NCI-H187 treated with DMSO at 0.1 percent for 48 hours (cell line): ENCODE data around the gene GPR158.

Experiments used
- DNase-seq: peaks from one replicate; lab custom pipeline; 2025; lab: John Stamatoyannopoulos, UW

The GPR158 gene

GRCh38 chr10:25398680-25399079 lies 223.9 kb downstream of the GPR158 start:
- DNase-seq: no peak

GRCh38 chr10:25405871-25406270 lies 231.1 kb downstream of the GPR158 start:
- no peak for DNase-seq

GRCh38 chr10:25417611-25418010 lies 242.8 kb downstream of the GPR158 start:
- no peak for DNase-seq

GRCh38 chr10:25425776-25426175 lies 251.0 kb downstream of the GPR158 start:
- no peak for DNase-seq

- DNase-seq: no peak
These were observed 261.6 kb downstream of the GPR158 start for GRCh38 chr10:25436431-25436830.

- DNase-seq: no peak
These were observed 266.5 kb downstream of the GPR158 start for GRCh38 chr10:25441270-25441669.

- no peak for DNase-seq
These were observed 269.5 kb downstream of the GPR158 start for GRCh38 chr10:25444266-25444665.

- no peak for DNase-seq
These were observed 276.6 kb downstream of the GPR158 start for GRCh38 chr10:25451401-25451800.

- DNase-seq: no peak
These were observed 278.8 kb downstream of the GPR158 start for GRCh38 chr10:25453619-25454018.

- no peak for DNase-seq
These were observed 281.3 kb downstream of the GPR158 start for GRCh38 chr10:25455980-25456567.

- DNase-seq: no peak
These were observed 282.8 kb downstream of the GPR158 start for GRCh38 chr10:25457552-25457951.

- DNase-seq: no peak
These were observed 291.0 kb downstream of the GPR158 start for GRCh38 chr10:25465582-25466372.

- DNase-seq: no peak
These were observed 293.1 kb downstream of the GPR158 start for GRCh38 chr10:25467881-25468280.

GRCh38 chr10:25481467-25481866 lies 306.7 kb downstream of the GPR158 start:
- DNase-seq: no peak

GRCh38 chr10:25483999-25484398 lies 309.2 kb downstream of the GPR158 start:
- DNase-seq: no peak

- no peak for DNase-seq
These were observed 312.5 kb downstream of the GPR158 start for GRCh38 chr10:25487266-25487665.

GRCh38 chr10:25492040-25492439 lies 317.2 kb downstream of the GPR158 start:
- no peak for DNase-seq

- DNase-seq: no peak
These were observed 317.9 kb downstream of the GPR158 start for GRCh38 chr10:25492680-25493079.

- DNase-seq: no peak
These were observed 318.5 kb downstream of the GPR158 start for GRCh38 chr10:25493122-25493893.

- DNase-seq: no peak
These were observed 322.4 kb downstream of the GPR158 start for GRCh38 chr10:25497246-25497645.

- DNase-seq: no peak
These were observed 323.8 kb downstream of the GPR158 start for GRCh38 chr10:25498645-25499044.

GRCh38 chr10:25501912-25502311 lies 327.1 kb downstream of the GPR158 start:
- DNase-seq: no peak

- no peak for DNase-seq
These were observed 327.7 kb downstream of the GPR158 start for GRCh38 chr10:25502453-25502852.
